K562 (cell line): ENCODE measurements around the gene ZFAND6. TPM values are rescaled to one million over a fixed set of nuclear protein-coding genes. Genes with fewer than 3 reads are reported as not detected.
A peak's percentile ranks its signal among the peaks of the same experiment; 100 is the strongest.

Experiments
- CCNT2 ChIP-seq: IDR thresholded peaks from 2 replicates; pipeline ENCODE4 v1.6.1; 2011; ENCODE audit warnings: borderline replicate concordance, low read depth, mild to moderate bottlenecking, moderate library complexity, mixed read lengths, low read length; ENCODE audit not compliant: insufficient read length; ENCODE audit errors: extremely low read depth
- CEBPG ChIP-seq, 3 experiments: fragments of 200-800 bp in 1 of 3; sonication (Bioruptor generic) in 1 of 3; sonication (generic) in 1 of 3; formaldehyde crosslinking in 1 of 3; IDR thresholded peaks in 2 of 3; conservative IDR thresholded peaks in 1 of 3; 2 replicates each; pipeline versions ENCODE4 v1.6.1 to v1.8.0; 2016 to 2022; ENCODE audit warnings: missing compliant biosample characterization in 2 of 3, missing genetic modification characterization in 2 of 3, mild to moderate bottlenecking in 1 of 3, missing genetic modification reagents in 1 of 3
- ELF1 ChIP-seq: fragments of 200-800 bp; sonication (Bioruptor generic); IDR thresholded peaks from 2 replicates; pipeline ENCODE4 v1.6.1; 2016; ENCODE audit warnings: missing genetic modification characterization, missing compliant biosample characterization
- KDM1A ChIP-seq, 2 experiments: fragments of 450-650 bp; IDR thresholded peaks; 2 replicates each; pipeline ENCODE4 v1.6.1; 2016; ENCODE audit warnings: mild to moderate bottlenecking in 2 of 2
- KDM2B ChIP-seq: fragments of 250-450 bp; sonication (Bioruptor Pico); IDR thresholded peaks from 2 replicates; pipeline ENCODE4 v1.8.0; 2021; ENCODE audit warnings: mild to moderate bottlenecking, moderate library complexity
- LARP7 ChIP-seq: fragments of 450-650 bp; IDR thresholded peaks from 2 replicates; pipeline ENCODE4 v1.6.1; 2016
- MBD2 ChIP-seq: sonication (generic); IDR thresholded peaks from 2 replicates; pipeline ENCODE4 v1.6.1; 2016; ENCODE audit warnings: low read depth, borderline replicate concordance
- NFYB ChIP-seq: IDR thresholded peaks from 2 replicates; pipeline ENCODE4 v1.6.1; 2011; ENCODE audit warnings: mild to moderate bottlenecking, moderate library complexity; ENCODE audit not compliant: insufficient read length; ENCODE audit errors: extremely low read depth
- NR1H2 ChIP-seq: sonication (generic); formaldehyde crosslinking; IDR thresholded peaks from 2 replicates; pipeline ENCODE4 v1.4.0; 2020; ENCODE audit warnings: mild to moderate bottlenecking, missing genetic modification reagents
- SAFB ChIP-seq: fragments of 200-400 bp; formaldehyde crosslinking; IDR thresholded peaks from 2 replicates; pipeline ENCODE4 v1.6.1; 2017; ENCODE audit warnings: low read depth, low read length, borderline replicate concordance
- SNRNP70 ChIP-seq: fragments of 200-400 bp; formaldehyde crosslinking; optimal IDR thresholded peaks from 2 replicates; pipeline ENCODE3; 2017; ENCODE audit warnings: low read depth, low read length
- THRA ChIP-seq: fragments of 450-650 bp; IDR thresholded peaks from 2 replicates; pipeline ENCODE4 v1.6.1; 2017; ENCODE audit warnings: mild to moderate bottlenecking, moderate library complexity
- XRCC3 ChIP-seq: fragments of 450-650 bp; IDR thresholded peaks from 2 replicates; pipeline ENCODE4 v1.6.1; 2017; ENCODE audit warnings: mild to moderate bottlenecking, moderate library complexity
- ZFP30 ChIP-seq: fragments of 250-450 bp; sonication (Bioruptor Pico); IDR thresholded peaks from 2 replicates; pipeline ENCODE4 v1.8.0; 2022; ENCODE audit warnings: moderate library complexity, mild to moderate bottlenecking, inconsistent platforms, borderline replicate concordance
- ZNF263 ChIP-seq: sonication (generic); formaldehyde crosslinking; IDR thresholded peaks from 2 replicates; pipeline ENCODE4 v1.8.0; 2022; ENCODE audit warnings: mild to moderate bottlenecking, missing genetic modification reagents, borderline replicate concordance
- ZNF311 ChIP-seq: fragments of 250-450 bp; sonication (Bioruptor Pico); IDR thresholded peaks from 2 replicates; pipeline ENCODE4 v1.4.0; 2020; ENCODE audit warnings: mild to moderate bottlenecking, moderate library complexity
- ZNF695 ChIP-seq: fragments of 450-650 bp; formaldehyde crosslinking; IDR thresholded peaks from 2 replicates; pipeline ENCODE4 v1.4.0; 2020; ENCODE audit warnings: mild to moderate bottlenecking, moderate library complexity
- polyA plus RNA-seq, 8 experiments: library from polyadenylated mRNA; depleted of rRNA in 4 of 8; stranded (reverse) in 5 of 8; unstranded in 3 of 8; fragments of >200 nt; fragmentation: Nextera tagmentation in 2 of 8; fragmentation: Illumina TruSeq in 1 of 8; extraction: Ambion mirVana in 2 of 8; extraction: Trizol in 1 of 8; gene quantifications; 2 replicates each; pipeline versions ENCODE4 v1.2.1 to v1.2.3, GENCODE V29; 2011 to 2014; ENCODE audit warnings: inconsistent platforms in 1 of 8, missing spikeins in 1 of 8
- total RNA-seq, 7 experiments: library from RNA; depleted of rRNA in 6 of 7; stranded (reverse); fragments of >200 nt in 6 of 7; fragmentation: Illumina TruSeq in 2 of 7; extraction: Trizol in 2 of 7; gene quantifications; 2 replicates each; pipeline versions ENCODE4 v1.2.1 to v1.2.3, GENCODE V29; 2011 to 2021; ENCODE audit warnings: low replicate concordance in 1 of 7
- TF ChIP-seq, protein P1 (sequence below), 2 experiments: fragments of 450-650 bp; IDR thresholded peaks; 2 replicates each; pipeline ENCODE4 v1.6.1; 2016; ENCODE audit warnings: mild to moderate bottlenecking in 2 of 2, borderline replicate concordance in 1 of 2, low read depth in 1 of 2, moderate library complexity in 1 of 2

ZFAND6 gene
- total and polyA plus RNA-seq, 9 of the 15 experiments (the other 6 are each of a cell fraction or from before 2014, with no cell fraction given): 53.9 to 206 (median 88.9) TPM

- TF ChIP-seq, protein P1, sequence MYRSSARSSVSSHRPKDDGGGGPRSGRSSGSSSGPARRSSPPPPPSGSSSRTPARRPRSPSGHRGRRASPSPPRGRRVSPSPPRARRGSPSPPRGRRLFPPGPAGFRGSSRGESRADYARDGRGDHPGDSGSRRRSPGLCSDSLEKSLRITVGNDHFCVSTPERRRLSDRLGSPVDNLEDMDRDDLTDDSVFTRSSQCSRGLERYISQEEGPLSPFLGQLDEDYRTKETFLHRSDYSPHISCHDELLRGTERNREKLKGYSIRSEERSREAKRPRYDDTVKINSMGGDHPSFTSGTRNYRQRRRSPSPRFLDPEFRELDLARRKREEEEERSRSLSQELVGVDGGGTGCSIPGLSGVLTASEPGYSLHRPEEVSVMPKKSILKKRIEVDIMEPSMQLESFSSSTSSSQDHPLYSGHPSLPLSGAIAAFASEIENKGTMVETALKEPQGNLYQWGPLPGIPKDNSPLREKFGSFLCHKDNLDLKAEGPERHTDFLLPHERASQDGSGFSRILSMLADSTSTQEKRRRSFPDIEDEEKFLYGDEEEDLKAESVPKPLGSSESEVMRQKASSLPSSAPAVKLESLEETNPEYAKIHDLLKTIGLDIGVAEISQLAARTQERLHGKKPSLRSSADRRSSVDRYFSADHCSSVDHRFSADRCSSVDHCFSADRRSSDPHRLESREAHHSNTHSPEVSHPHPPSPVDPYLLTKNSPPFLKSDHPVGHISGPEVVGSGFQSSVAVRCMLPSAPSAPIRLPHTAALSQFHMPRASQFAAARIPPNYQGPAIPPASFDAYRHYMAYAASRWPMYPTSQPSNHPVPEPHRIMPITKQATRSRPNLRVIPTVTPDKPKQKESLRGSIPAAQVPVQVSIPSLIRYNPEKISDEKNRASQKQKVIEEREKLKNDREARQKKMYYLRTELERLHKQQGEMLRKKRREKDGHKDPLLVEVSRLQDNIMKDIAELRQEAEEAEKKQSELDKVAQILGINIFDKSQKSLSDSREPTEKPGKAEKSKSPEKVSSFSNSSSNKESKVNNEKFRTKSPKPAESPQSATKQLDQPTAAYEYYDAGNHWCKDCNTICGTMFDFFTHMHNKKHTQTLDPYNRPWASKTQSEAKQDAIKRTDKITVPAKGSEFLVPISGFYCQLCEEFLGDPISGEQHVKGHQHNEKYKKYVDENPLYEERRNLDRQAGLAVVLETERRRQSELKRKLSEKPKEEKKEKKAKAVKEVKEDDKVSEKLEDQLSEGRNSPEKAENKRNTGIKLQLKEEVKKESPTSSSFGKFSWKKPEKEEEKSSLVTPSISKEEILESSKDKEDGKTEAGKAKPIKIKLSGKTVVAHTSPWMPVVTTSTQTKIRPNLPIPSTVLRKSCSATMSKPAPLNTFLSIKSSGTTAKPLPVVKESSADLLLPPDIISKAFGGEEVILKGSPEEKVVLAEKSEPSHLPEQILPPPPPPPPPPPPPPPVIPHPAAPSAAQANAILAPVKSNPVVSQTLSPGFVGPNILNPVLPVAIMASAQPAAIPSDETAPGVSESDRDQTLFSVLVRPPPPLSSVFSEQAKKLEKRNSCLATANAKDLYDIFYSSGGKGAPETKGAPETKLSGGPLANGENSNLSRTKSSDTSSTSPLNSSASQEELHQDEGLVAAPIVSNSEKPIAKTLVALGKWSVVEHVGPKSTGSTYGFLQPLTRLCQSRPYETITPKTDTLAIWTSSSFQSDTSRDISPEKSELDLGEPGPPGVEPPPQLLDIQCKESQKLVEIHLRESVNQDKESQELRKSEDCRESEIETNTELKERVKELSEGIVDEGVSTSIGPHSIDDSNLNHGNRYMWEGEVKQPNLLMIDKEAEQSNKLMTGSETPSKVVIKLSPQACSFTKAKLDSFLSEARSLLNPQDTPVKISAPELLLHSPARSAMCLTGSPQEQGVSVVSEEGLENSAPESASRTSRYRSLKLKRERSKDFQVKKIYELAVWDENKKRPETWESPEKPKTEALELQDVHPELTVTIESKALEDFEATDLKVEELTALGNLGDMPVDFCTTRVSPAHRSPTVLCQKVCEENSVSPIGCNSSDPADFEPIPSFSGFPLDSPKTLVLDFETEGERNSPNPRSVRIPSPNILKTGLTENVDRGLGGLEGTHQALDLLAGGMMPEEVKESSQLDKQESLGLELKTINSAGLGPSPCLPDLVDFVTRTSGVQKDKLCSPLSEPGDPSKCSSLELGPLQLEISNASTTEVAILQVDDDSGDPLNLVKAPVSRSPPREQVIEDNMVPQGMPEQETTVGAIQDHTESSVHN (IDR thresholded peaks at IDR 0.05; ENCODE audit: borderline replicate concordance in 1 of 2, low read depth in 1 of 2): no peak
- TF ChIP-seq NR1H2 (CRISPR knock-in tag) (no peak), ZFP30 (CRISPR knock-in tag) (no peak), KDM2B (CRISPR knock-in tag) (no peak), SNRNP70 (no peak), CEBPG (CRISPR knock-in tag; IDR thresholded peaks at IDR 0.05) (no peak), CEBPG (tag; conservative IDR thresholded peaks at IDR 0.05 in 1 of 2, IDR thresholded peaks at IDR 0.05 in 1 of 2) (no peak), KDM1A (IDR thresholded peaks at IDR 0.05) (peak in 1 of 2 experiments; percentile 40; a peak in 1 of 4 replicates), MBD2 (no peak), ZNF311 (no peak), LARP7 (peak; percentile 31; the same call in 1 of the 2 replicates), NFYB (no peak), CCNT2 (no peak), SAFB (no peak), ZNF695 (CRISPR knock-in tag) (no peak), THRA (no peak), ZNF263 (CRISPR knock-in tag) (no peak), XRCC3 (no peak), ELF1 (no peak)
Observed at GRCh38 chr15:80151576-80151975, 92.1 kb downstream of the ZFAND6 start (continued).
